Tibial nerve (tissue), 4 donors: ENCODE data around the gene ELMOD1.

ENCODE experiments used
- CTCF ChIP-seq, 5 experiments: fragments of 200-600 bp in 3 of 5; fragments of 450-650 bp in 2 of 5; sonication (generic) in 3 of 5; IDR thresholded peaks; one replicate each; pipeline ENCODE4 v1.5.1; 2016 to 2019; ENCODE audit warnings: antibody characterized with exemption in 5 of 5, mild to moderate bottlenecking in 3 of 5, moderate library complexity in 2 of 5
- EP300 ChIP-seq, 2 donors: sonication (generic); formaldehyde crosslinking; IDR thresholded peaks; one replicate each; pipeline ENCODE4 v1.6.1; 2017; ENCODE audit warnings: antibody characterized with exemption in 2 of 2, mild to moderate bottlenecking in 1 of 2

GRCh38 chr11:107683807-107684206 is 92.9 kb downstream of the ELMOD1 start:
- no peak for TF ChIP-seq CTCF (IDR thresholded peaks at IDR 0.05)
- TF ChIP-seq EP300 (IDR thresholded peaks at IDR 0.05), result no peak
